NCI-H526 treated with DMSO at 0.1 percent for 48 hours (cell line): ENCODE data around the gene SMIM7.

Experiments used
- DNase-seq: peaks from one replicate; lab custom pipeline; 2025; lab: John Stamatoyannopoulos, UW

SMIM7 gene

GRCh38 chr19:16621165-16621800 is 38.7 kb downstream of the SMIM7 start:
- no peak for DNase-seq

- no peak for DNase-seq
Measured at GRCh38 chr19:16620584-16620983, 39.4 kb downstream of the SMIM7 start.

- DNase-seq, result no peak
Measured at GRCh38 chr19:16620018-16620417, 39.9 kb downstream of the SMIM7 start.

- DNase-seq, result no peak
Measured at GRCh38 chr19:16619457-16619856, 40.5 kb downstream of the SMIM7 start.

- DNase-seq, result no peak
Measured at GRCh38 chr19:16618248-16618647, 41.7 kb downstream of the SMIM7 start.

GRCh38 chr19:16615808-16616207 is 44.1 kb downstream of the SMIM7 start:
- DNase-seq, result no peak

GRCh38 chr19:16614941-16615340 is 45.0 kb downstream of the SMIM7 start:
- no peak for DNase-seq

- DNase-seq, result no peak
Measured at GRCh38 chr19:16613841-16614240, 46.1 kb downstream of the SMIM7 start.

GRCh38 chr19:16612636-16613035 is 47.3 kb downstream of the SMIM7 start:
- DNase-seq, result no peak

GRCh38 chr19:16611121-16611520 is 48.8 kb downstream of the SMIM7 start:
- DNase-seq, result no peak

GRCh38 chr19:16609511-16610200 is 50.3 kb downstream of the SMIM7 start:
- DNase-seq, result no peak

GRCh38 chr19:16608290-16608739 is 51.6 kb downstream of the SMIM7 start:
- no peak for DNase-seq

- DNase-seq, result no peak
Measured at GRCh38 chr19:16607819-16608218, 52.1 kb downstream of the SMIM7 start.

GRCh38 chr19:16605553-16605994 is 54.4 kb downstream of the SMIM7 start:
- DNase-seq, result no peak

GRCh38 chr19:16605115-16605514 is 54.8 kb downstream of the SMIM7 start:
- no peak for DNase-seq

GRCh38 chr19:16604615-16605014 is 55.3 kb downstream of the SMIM7 start:
- no peak for DNase-seq

- DNase-seq, result no peak
Measured at GRCh38 chr19:16603090-16603489, 56.9 kb downstream of the SMIM7 start.

GRCh38 chr19:16601378-16602052 is 58.4 kb downstream of the SMIM7 start:
- DNase-seq, result no peak

- DNase-seq, result no peak
Measured at GRCh38 chr19:16600824-16601223, 59.1 kb downstream of the SMIM7 start.

GRCh38 chr19:16599655-16600346 is 60.1 kb downstream of the SMIM7 start:
- no peak for DNase-seq

GRCh38 chr19:16598848-16599247 is 61.1 kb downstream of the SMIM7 start:
- no peak for DNase-seq

- DNase-seq, result no peak
Measured at GRCh38 chr19:16596399-16596798, 63.5 kb downstream of the SMIM7 start.
